Activated T-helper 1 cell treated with Interleukin-2 at 50 U/mL for 16 hours (primary cell): ENCODE measurements around the gene TBR1.

Source experiments
- DNase-seq: peaks from one replicate; pipeline ENCODE4 v3.0.0-alpha.2; 2020; ENCODE audit warnings: low read depth

Gene TBR1

DNA sequence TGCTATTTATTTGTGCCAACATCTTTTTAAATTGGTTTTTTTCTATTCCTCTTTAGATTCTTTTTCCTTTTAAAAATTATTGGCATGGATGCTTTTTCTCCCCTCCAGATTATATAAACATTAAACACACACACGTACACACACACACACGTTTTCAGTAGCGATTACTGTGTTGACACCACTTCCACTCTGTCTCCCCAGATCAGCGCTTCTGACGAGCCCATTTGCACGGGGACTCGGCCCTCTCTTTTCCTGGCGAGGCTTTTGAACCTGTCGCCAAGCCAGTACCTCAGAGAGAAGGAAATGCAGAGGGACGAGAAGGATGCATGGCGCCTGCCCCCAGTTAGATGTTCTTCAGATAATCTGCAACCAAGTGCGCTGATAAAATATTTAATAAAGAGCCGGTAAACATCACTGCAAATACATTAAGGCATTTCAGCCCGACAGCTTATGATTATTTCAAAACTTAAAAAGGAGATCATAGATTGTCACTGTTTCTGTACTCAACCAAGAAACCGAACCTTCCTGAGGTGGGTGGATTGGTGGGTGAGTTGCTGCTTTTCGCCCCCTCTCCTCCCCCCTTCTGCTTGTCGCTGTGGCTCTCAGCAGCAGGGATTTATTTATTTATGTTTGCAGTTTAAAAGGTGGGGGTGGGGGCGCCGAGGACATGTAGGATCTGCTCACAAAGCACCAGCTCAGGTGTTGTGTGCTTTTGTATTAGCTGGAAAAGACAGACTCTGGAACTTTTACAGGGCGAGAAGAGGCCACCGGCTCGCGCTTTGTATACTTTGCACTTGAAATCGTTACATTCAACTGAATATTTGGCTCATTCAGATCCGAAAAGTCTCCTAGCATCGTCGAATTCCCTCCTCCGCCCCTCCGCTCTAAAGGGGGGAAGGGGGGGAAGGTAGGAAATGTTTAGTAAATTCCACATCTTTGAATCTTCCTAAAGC lies 787 bp upstream of the TBR1 start:
- no peak for DNase-seq

DNA sequence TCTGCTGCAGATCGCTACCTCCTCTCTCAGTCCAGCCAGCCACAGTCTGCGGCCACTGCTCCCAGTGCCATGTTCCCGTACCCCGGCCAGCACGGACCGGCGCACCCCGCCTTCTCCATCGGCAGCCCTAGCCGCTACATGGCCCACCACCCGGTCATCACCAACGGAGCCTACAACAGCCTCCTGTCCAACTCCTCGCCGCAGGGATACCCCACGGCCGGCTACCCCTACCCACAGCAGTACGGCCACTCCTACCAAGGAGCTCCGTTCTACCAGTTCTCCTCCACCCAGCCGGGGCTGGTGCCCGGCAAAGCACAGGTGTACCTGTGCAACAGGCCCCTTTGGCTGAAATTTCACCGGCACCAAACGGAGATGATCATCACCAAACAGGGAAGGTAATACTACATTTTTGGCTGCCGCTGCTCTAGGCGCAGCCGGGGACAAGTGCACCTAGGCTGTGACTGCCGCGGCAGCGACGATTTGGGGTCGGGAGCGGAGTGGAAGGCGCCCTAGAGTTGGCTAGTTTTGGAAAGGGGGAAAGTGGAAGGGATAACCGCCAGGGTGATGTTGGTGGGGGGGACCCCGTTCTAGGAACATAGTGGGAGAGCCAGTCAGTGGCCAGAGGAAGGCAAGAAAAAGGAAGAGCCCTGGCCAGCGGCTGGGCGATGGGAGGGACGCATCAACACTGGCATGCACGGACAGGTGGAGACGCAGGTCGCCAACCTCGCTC lies 776 bp downstream of the TBR1 start:
- no peak for DNase-seq

DNA sequence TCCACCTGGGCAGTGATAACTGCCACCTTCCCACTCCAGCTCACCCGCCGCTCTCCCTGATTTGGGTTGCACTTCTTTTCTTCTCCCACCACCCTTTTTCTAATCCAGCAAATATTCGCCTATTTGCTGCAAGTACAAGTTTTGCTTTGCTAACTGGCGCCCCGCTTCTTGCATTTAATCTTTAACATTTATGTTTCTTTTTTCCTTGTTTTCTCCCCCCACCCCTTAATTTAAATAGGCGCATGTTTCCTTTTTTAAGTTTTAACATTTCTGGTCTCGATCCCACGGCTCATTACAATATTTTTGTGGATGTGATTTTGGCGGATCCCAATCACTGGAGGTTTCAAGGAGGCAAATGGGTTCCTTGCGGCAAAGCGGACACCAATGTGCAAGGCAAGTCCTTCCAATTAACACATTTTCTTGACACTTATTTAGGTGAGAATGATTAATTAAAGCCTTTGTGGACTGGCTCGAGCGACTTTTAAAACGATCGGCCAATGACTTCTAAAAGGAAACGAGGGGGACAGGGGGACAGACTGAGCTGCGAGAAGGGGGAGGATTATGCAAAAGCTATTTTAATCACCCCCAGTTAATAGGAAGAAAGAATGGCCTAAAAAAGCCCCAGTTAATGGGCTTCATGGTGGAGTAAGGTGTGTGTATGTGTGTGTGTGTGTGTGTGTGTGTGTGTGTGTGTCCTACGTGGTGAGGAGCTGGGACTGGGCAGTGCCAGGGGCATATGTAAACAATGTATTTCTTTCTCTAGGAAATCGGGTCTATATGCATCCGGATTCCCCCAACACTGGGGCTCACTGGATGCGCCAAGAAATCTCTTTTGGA lies 1.6 kb downstream of the TBR1 start:
- no peak for DNase-seq

DNA sequence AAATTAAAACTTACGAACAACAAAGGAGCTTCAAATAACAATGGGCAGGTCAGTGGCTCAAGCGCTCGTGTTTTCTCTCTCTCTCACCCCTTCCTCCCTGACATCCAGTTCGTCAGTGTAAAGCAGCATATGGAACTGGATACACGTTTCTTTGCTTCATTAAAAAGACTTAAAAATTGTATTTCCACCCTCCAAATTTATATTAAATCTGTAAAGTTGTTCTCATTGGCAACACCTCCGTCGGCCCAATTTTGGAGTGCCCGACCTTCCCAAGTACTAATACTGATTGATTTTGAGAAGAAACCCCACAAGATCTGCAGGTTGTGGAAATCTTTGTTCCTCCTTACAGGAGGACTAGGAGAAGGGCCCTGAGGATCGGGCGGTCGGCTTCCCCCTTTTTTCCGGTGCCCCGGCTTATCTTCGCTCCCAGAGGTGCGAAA lies 2.2 kb downstream of the TBR1 start:
- DNase-seq: no peak

DNA sequence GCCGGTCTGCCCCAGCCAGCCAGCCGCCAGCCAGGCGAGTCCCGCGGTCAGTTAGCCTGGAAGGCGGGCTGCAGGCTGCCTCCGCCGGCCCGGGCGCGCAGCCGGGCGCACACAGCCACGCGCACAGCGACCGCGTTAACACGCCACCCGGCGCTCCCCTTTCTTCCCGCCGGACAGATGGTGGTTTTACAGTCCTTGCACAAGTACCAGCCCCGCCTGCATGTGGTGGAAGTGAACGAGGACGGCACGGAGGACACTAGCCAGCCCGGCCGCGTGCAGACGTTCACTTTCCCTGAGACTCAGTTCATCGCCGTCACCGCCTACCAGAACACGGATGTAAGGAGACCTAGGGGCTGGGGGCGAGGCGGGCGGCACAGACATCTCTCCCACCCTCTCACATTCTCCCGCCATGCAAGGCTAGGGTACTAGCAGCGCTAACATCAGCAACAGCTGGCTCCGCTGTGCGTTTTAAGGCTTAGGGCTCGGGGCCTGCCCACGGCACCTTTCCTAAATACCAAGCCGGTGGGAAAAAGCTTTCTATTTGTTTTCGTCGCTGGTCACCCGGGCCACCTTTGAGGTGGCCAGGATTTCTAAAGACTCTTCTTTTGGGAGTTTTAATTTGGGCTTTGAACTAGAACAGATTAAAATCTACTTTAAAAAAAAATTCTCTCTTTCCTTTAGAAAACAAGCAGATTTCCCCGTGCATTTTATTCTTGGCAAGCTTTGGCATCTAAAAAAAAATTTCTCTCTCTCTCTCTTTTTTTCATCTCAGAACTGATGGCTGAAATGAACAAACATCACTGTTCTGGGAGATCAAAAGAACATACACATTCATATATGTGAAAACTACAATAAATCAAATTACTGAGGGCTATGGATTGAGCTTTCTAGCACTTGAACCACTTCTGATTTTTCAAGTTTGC lies 2.9 kb downstream of the TBR1 start:
- DNase-seq: no peak

DNA sequence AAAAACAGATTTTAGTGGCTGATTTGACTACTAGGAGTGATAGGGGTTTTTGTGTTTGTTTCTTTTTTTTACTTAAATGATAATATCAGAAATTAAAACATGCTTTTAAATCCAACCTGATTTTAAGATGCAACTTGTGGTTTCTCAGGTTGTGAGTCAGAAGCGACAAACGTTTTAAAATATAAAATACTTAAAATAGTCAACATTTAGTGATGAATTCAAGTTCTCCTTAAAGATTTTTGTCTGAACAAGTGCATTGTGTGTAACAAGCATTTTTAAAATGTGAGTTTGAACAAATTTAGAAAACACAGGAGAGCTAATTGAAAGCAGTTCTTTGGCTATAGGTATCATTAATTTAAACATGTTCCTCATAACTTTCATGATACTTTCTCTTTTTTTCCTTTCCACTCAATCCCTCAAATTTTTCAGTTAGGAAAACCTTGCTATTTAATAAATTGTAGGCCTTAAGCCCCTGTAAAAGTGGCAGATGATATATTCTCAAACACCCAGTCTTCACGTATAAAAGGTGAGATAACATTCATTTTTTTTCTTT lies 3.6 kb downstream of the TBR1 start:
- no peak for DNase-seq

DNA sequence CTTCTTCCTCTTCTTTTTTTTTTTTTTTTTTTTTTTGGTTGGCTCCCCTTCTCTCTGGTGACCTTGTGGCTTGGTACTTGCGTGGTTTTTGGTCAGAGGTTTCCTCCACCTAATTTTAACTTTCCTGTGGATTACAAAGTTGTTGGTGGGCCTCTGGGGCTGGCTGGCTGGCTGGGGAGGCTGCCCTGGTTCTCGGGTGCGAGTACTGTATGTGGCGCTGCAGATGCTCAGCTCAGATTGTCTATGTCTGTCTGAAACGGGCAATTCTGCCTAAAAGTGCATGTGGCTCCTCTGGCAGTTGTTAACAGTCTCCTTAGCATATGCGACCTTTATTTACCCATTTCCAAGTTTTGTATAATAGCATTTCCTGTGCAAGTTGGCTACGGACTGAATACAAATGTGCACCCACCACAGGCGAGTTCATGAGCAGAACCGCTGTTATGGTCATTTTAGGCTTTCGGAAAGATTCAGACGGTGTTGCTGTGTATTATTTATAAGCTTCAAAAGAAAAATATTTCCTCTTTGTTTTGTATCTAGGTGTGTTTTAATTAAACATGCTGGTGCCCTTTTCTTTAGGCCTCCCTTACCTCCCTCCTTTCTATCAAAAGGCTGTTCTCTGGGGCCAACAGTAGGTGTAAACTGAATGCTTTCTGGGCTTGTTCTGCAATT lies 4.4 kb downstream of the TBR1 start:
- DNase-seq: no peak

DNA sequence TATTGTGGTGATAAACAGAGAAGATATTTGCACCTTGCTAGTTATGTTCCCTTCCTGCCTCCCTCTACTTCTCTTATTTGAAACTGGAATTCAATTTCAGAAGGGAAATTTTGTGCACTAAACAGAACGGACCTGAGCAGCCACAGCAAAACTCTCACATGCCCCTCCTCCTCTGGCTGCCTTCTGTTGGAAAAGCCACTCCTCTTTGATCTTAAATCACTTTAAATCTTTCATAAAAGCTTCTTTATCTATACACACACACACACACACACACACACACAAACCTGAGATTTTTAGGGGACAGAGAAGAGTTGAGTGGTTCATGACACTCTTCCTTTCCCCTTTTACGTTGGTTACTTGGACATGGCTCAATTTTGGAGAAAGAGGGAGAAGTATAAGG lies 5.6 kb downstream of the TBR1 start:
- DNase-seq: no peak

DNA sequence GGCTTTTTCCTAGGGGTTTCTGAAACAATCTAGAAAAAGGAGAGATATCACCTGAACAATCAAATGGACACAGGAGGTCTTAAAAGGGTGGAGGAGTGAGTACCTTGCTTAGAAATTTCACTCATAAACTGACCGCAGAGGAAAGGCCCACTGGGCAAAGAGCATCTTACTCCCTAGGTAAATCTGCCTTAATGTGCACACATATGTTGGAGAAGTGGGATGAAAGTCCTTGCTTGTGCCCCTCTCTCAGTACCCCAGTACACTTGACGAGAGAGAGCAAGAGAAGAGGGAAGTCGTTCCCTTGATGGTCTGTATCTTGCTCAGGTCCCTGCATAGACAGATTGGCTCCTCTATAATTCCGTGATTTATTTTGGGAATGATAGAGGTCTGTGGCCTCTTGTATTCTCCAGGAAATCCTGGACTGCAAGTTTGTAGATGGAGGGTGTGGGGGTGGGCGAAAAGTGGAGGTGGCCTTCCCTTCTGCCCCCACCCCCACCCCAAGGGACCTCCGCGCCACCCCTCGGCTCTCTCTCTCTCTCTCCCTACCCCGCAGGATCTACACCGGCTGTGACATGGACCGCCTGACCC lies 6.8 kb downstream of the TBR1 start:
- DNase-seq: no peak

DNA sequence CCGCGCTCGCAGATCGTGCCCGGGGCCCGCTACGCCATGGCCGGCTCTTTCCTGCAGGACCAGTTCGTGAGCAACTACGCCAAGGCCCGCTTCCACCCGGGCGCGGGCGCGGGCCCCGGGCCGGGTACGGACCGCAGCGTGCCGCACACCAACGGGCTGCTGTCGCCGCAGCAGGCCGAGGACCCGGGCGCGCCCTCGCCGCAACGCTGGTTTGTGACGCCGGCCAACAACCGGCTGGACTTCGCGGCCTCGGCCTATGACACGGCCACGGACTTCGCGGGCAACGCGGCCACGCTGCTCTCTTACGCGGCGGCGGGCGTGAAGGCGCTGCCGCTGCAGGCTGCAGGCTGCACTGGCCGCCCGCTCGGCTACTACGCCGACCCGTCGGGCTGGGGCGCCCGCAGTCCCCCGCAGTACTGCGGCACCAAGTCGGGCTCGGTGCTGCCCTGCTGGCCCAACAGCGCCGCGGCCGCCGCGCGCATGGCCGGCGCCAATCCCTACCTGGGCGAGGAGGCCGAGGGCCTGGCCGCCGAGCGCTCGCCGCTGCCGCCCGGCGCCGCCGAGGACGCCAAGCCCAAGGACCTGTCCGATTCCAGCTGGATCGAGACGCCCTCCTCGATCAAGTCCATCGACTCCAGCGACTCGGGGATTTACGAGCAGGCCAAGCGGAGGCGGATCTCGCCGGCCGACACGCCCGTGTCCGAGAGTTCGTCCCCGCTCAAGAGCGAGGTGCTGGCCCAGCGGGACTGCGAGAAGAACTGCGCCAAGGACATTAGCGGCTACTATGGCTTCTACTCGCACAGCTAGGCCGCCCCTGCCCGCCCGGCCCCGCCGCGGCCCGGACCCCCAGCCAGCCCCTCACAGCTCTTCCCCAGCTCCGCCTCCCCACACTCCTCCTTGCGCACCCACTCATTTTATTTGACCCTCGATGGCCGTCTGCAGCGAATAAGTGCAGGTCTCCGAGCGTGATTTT lies 7.6 kb downstream of the TBR1 start:
- no peak for DNase-seq

DNA sequence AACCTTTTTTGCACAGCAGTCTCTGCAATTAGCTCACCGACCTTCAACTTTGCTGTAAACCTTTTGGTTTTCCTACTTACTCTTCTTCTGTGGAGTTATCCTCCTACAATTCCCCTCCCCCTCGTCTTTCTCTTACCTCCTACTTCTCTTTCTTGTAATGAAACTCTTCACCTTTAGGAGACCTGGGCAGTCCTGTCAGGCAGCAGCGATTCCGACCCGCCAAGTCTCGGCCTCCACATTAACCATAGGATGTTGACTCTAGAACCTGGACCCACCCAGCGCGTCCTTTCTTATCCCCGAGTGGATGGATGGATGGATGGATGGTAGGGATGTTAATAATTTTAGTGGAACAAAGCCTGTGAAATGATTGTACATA lies 8.3 kb downstream of the TBR1 start:
- DNase-seq: no peak

DNA sequence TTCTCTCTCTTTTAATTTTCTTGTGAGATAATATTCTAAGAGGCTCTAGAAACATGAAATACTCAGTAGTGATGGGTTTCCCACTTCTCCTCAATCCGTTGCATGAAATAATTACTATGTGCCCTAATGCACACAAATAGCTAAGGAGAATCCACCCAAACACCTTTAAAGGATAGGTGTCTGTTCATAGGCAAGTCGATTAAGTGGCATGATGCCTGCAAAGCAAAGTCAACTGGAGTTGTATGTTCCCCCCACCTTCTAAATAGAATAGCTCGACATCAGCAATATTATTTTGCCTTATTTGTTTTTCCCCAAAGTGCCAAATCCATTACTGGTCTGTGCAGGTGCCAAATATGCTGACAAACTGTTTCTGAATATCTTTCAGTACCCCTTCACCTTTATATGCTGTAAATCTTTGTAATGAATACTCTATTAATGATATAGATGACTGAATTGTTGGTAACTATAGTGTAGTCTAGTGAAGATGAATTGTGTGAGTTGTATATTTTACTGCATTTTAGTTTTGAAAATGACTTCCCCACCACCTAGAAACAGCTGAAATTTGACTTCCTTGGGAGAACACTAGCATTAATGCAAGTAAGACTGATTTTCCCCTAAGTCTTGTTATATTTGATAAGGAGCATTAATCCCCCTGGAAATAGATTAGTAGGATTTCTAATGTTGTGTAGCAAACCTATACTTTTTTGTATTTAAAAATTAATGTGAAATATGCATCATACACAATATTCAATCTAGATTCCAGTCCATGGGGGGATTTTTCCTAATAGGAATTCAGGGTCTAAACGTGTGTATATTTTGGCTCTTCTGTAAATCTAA lies 9.0 kb downstream of the TBR1 start:
- DNase-seq: no peak

DNA sequence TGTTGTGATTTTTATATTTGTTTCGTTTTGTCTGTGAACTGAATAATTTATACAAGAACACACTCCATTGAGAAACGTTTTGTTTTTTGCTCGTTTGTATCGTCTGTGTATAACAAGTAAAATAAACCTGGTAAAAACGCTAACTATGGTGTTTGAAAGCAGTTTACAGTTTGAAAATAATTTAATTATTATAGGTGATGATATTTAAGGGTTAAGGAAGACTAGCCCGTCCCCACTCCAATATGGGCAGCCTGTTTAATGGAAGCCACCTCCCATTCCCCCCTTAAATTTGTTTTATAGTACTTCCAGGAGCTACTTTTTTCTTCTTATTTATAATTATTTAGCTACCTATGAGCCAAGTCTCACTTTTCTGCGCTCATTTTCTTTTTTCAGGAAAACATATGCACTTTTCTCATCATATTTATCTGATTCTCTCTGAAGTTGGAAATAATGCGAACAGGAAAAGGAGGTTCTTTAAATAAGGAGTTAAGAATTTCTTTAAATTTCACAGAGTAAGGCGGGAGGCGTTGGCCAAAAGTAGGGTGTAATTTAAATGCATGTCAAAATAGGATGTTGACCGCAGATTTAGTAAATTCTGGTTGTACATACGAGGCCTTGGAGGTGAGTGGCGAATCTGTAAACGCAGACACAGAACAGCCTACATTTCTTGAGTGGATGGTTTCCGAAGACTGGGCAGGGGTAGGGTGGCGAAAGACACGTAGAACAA lies 9.8 kb downstream of the TBR1 start:
- no peak for DNase-seq

DNA sequence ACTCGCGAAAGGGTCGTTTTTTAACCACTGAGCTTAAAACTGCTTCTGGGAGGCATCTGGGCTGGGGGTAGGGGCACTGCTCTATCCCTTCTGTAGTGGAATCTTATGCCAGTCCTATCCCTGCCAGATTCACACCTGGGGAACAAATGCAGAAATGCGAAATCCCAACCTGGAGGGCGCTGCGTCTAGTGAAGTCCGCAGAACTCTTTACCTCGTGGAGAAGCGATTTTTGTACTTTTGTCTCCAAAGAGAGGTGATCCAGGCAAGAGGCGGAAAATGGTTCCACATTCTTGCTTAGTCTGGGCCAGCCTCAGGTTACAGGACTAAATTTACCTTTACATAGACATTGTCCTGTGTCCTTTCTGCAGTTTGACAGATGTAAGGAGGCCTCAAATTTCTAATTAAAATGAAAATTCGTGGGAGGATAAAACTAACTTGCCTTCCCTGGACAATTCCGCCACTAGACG lies 10.4 kb downstream of the TBR1 start:
- DNase-seq: no peak

DNA sequence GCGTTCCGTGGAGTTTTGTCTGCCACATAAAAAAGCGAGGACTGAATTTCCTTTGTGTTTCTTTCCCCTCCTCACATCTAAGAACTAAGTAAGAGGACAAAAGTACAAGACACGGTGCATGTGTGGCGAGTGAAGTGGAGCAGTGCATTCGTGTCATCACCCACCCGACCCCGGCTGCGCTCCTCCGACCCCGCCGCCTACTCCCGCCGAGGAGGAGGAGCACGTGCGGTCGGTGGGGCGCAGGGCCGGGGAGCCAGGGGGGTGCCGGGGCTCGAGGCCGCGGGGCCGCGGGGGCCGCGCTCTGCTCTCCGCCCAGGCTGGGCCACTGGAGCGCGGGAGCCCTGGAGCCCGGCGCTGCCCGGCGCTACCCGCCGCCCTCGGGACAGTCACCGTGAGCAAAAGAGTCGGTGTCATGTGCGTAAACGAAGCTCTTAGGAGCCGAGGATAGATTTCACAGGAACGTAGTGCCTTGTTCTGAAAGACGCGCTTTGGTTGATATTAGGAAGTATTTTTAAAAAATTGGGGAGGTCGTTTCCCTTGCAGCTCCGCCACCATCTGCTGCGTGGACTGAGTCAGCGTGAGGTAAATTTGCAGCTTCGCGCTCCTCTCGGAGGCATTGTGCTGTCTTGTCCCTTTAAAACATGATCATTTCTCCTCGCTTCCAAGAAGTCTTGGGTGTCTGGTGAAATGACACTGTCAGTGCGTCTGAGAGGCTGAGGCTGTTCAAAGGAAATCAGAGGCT lies 11.0 kb downstream of the TBR1 start:
- DNase-seq: no peak
